Hematopoietic multipotent progenitor cell treated with erythropoietin and hydrocortisone succinate and interleukin-3 and kit ligand, for 15 days (in vitro differentiated cells): ENCODE results near the gene ADAM19.

Experiments used
- DNase-seq: peaks from one replicate; pipeline ENCODE4 v3.0.0-alpha.2; 2015; ENCODE audit warnings: low spot score

Gene ADAM19

GRCh38 chr5:157563373-157563928 lies 12.1 kb downstream of the ADAM19 start:
- no peak for DNase-seq

- no peak for DNase-seq
Observed at GRCh38 chr5:157562111-157562581, 13.4 kb downstream of the ADAM19 start.

- DNase-seq, result no peak
Observed at GRCh38 chr5:157561110-157561509, 14.5 kb downstream of the ADAM19 start.

GRCh38 chr5:157559301-157559700 lies 16.3 kb downstream of the ADAM19 start:
- no peak for DNase-seq

- no peak for DNase-seq
Observed at GRCh38 chr5:157558681-157559080, 16.9 kb downstream of the ADAM19 start.

- DNase-seq, result no peak
Observed at GRCh38 chr5:157558041-157558595, 17.5 kb downstream of the ADAM19 start.

- no peak for DNase-seq
Observed at GRCh38 chr5:157556615-157557418, 18.8 kb downstream of the ADAM19 start.

GRCh38 chr5:157555037-157555640 lies 20.4 kb downstream of the ADAM19 start:
- no peak for DNase-seq

GRCh38 chr5:157554179-157555036 lies 21.2 kb downstream of the ADAM19 start:
- no peak for DNase-seq

- no peak for DNase-seq
Observed at GRCh38 chr5:157552650-157553049, 22.9 kb downstream of the ADAM19 start.

GRCh38 chr5:157550663-157551062 lies 24.9 kb downstream of the ADAM19 start:
- DNase-seq, result no peak

- DNase-seq, result no peak
Observed at GRCh38 chr5:157549954-157550549, 25.5 kb downstream of the ADAM19 start.

- no peak for DNase-seq
Observed at GRCh38 chr5:157549283-157549629, 26.3 kb downstream of the ADAM19 start.

GRCh38 chr5:157548513-157549282 lies 26.9 kb downstream of the ADAM19 start:
- DNase-seq, result no peak

GRCh38 chr5:157547941-157548512 lies 27.5 kb downstream of the ADAM19 start:
- no peak for DNase-seq

GRCh38 chr5:157546456-157547100 lies 29.0 kb downstream of the ADAM19 start:
- no peak for DNase-seq

GRCh38 chr5:157545610-157546310 lies 29.8 kb downstream of the ADAM19 start:
- no peak for DNase-seq

GRCh38 chr5:157544623-157544989 lies 31.0 kb downstream of the ADAM19 start:
- no peak for DNase-seq

- no peak for DNase-seq
Observed at GRCh38 chr5:157543825-157544622, 31.6 kb downstream of the ADAM19 start.
